ENCODE results near the gene ABLIM1. TPM values are rescaled to one million over a fixed set of nuclear protein-coding genes. Genes with fewer than 3 reads are reported as not detected.

The ABLIM1 gene
- total and polyA plus RNA-seq, 10 of the 15 experiments (the other 5 are each of a cell fraction or from before 2014, with no cell fraction given), result 14.2 to 50.5 (median 28.1) TPM

GRCh38 chr10:114426476-114426875 is 231.6 kb downstream of the ABLIM1 start:
- POLR2A ChIA-PET, result no interaction called here
- DNase-seq (ENCODE audit: low read depth, low spot score), result no peak
- no peak overlapping the region for H2AFZ ChIP-seq (ENCODE audit: control insufficient read depth, low read depth, low read length)
- H3K27ac ChIP-seq (ENCODE audit: control insufficient read depth, insufficient read depth), result no peak overlapping the region
- RAD21 ChIA-PET (ENCODE audit: unreplicated experiment), result interaction anchor here (0.7 to 2.9 kb wide), 5 partner anchors 18 to 123 kb away, joined by 3 to 7 read pairs (median 3); no protein-coding TSS in a partner anchor
- no peak overlapping the region for H3K4me3 ChIP-seq
- no peaks in the 10 kb centered on the region for H4K20me1 ChIP-seq (ENCODE audit: control insufficient read depth, insufficient read depth)
- H3K79me2 ChIP-seq (ENCODE audit: control insufficient read depth, insufficient read depth, low read length), result no peaks in the 10 kb centered on the region
- no peak for FAIRE-seq
- SMC1A ChIA-PET (ENCODE audit: uncharacterized antibody, unreplicated experiment), result interaction anchor here (0.6 to 2.1 kb wide), 6 partner anchors 9 to 690 kb away, joined by 3 to 9 read pairs (median 4); no protein-coding TSS in a partner anchor
- WGBS (ENCODE audit: insufficient coverage, insufficient replicate concordance, low lambda C conversion rate, missing lambda C conversion rate), result 8% methylated on average over 5 of the region's 5 CpGs
- no peak overlapping the region for H3K4me2 ChIP-seq (ENCODE audit: control insufficient read depth, insufficient read depth)
- H3K4me1 ChIP-seq (ENCODE audit: control insufficient read depth, insufficient read depth, low read length), result no peaks in the 10 kb centered on the region
- H3K27me3 ChIP-seq (replicated peaks in 1 of 2; ENCODE audit: control insufficient read depth in 2 of 2, insufficient read depth in 2 of 2, low read length in 1 of 2), result no peaks in the 10 kb centered on the region; a peak in 2 of 4 replicates
- intact Hi-C loops (cut with micrococcal nuclease; ENCODE audit: unreplicated experiment) (no loop called here), in situ Hi-C loops (cut with MboI) (loop anchor here (25.0 kb wide), 2 partner anchors 111 to 239 kb away; partner anchors contain the start of gene TDRD1)
- CTCF ChIA-PET, result interaction anchor here (1.0 to 2.9 kb wide), 5 partner anchors 10 to 122 kb away, joined by 4 to 13 read pairs (median 5); no protein-coding TSS in a partner anchor
- H3K9me3 ChIP-seq (replicated peaks; ENCODE audit: control insufficient read depth, insufficient read depth, low read length), result no peaks in the 10 kb centered on the region
- H3K36me3 ChIP-seq (ENCODE audit: control insufficient read depth in 2 of 2, insufficient read depth in 2 of 2, low read length in 1 of 2), result no peaks in the 10 kb centered on the region
- no peak for ATAC-seq
- TF ChIP-seq CHD4 (IDR thresholded peaks at IDR 0.05), result no peak
- no peak for TF ChIP-seq IRF3 (IDR thresholded peaks at IDR 0.05)
- TF ChIP-seq SMAD5 (IDR thresholded peaks at IDR 0.05; ENCODE audit: low read depth), result no peak
- TF ChIP-seq, protein P1, sequence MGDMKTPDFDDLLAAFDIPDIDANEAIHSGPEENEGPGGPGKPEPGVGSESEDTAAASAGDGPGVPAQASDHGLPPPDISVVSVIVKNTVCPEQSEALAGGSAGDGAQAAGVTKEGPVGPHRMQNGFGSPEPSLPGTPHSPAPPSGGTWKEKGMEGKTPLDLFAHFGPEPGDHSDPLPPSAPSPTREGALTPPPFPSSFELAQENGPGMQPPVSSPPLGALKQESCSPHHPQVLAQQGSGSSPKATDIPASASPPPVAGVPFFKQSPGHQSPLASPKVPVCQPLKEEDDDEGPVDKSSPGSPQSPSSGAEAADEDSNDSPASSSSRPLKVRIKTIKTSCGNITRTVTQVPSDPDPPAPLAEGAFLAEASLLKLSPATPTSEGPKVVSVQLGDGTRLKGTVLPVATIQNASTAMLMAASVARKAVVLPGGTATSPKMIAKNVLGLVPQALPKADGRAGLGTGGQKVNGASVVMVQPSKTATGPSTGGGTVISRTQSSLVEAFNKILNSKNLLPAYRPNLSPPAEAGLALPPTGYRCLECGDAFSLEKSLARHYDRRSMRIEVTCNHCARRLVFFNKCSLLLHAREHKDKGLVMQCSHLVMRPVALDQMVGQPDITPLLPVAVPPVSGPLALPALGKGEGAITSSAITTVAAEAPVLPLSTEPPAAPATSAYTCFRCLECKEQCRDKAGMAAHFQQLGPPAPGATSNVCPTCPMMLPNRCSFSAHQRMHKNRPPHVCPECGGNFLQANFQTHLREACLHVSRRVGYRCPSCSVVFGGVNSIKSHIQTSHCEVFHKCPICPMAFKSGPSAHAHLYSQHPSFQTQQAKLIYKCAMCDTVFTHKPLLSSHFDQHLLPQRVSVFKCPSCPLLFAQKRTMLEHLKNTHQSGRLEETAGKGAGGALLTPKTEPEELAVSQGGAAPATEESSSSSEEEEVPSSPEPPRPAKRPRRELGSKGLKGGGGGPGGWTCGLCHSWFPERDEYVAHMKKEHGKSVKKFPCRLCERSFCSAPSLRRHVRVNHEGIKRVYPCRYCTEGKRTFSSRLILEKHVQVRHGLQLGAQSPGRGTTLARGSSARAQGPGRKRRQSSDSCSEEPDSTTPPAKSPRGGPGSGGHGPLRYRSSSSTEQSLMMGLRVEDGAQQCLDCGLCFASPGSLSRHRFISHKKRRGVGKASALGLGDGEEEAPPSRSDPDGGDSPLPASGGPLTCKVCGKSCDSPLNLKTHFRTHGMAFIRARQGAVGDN (IDR thresholded peaks at IDR 0.05), result no peak
- TF ChIP-seq IKZF2 (IDR thresholded peaks at IDR 0.05), result no peak
- TF ChIP-seq TBL1XR1 (IDR thresholded peaks at IDR 0.05; ENCODE audit: low read depth, low read length), result no peak
- TF ChIP-seq BMI1 (IDR thresholded peaks at IDR 0.05; ENCODE audit: borderline replicate concordance), result no peak
- no peak for TF ChIP-seq SREBF2 (IDR thresholded peaks at IDR 0.05; ENCODE audit: low read length)
- no peak for TF ChIP-seq SP1 (IDR thresholded peaks at IDR 0.05; ENCODE audit: low read depth, low read length)
- TF ChIP-seq, protein P2, sequence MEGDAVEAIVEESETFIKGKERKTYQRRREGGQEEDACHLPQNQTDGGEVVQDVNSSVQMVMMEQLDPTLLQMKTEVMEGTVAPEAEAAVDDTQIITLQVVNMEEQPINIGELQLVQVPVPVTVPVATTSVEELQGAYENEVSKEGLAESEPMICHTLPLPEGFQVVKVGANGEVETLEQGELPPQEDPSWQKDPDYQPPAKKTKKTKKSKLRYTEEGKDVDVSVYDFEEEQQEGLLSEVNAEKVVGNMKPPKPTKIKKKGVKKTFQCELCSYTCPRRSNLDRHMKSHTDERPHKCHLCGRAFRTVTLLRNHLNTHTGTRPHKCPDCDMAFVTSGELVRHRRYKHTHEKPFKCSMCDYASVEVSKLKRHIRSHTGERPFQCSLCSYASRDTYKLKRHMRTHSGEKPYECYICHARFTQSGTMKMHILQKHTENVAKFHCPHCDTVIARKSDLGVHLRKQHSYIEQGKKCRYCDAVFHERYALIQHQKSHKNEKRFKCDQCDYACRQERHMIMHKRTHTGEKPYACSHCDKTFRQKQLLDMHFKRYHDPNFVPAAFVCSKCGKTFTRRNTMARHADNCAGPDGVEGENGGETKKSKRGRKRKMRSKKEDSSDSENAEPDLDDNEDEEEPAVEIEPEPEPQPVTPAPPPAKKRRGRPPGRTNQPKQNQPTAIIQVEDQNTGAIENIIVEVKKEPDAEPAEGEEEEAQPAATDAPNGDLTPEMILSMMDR (IDR thresholded peaks at IDR 0.05 in 2 of 3, conservative IDR thresholded peaks at IDR 0.05 in 1 of 3; ENCODE audit: control insufficient read depth in 2 of 3, extremely low read depth in 1 of 3, insufficient read depth in 1 of 3, low read depth in 3 of 3, low read length in 3 of 3), result no peak
- no peak for TF ChIP-seq LARP7 (IDR thresholded peaks at IDR 0.05)
- H3K9ac ChIP-seq (ENCODE audit: control insufficient read depth, insufficient read depth, low read length), result no peak overlapping the region
- BruUV-seq (replicated peaks), result no TSS peak
